ENCODE measurements around the gene ADARB2. TPM values are rescaled to one million over a fixed set of nuclear protein-coding genes. Genes with fewer than 3 reads are reported as not detected.

Gene ADARB2
- total RNA-seq, 1 donor from 2014 or later = not detected

- DNase-seq (ENCODE audit: low spot score) = no peak
Measured at GRCh38 chr10:1686491-1686749, 50.9 kb downstream of the ADARB2 start.

- no peak for DNase-seq (ENCODE audit: low spot score)
Measured at GRCh38 chr10:1685699-1686490, 51.4 kb downstream of the ADARB2 start.

GRCh38 chr10:1684991-1685390 lies 52.3 kb downstream of the ADARB2 start:
- DNase-seq (ENCODE audit: low spot score) = no peak

GRCh38 chr10:1683649-1684048 lies 53.7 kb downstream of the ADARB2 start:
- no peak for DNase-seq (ENCODE audit: low spot score)

- DNase-seq (ENCODE audit: low spot score) = no peak
Measured at GRCh38 chr10:1679821-1680650, 57.3 kb downstream of the ADARB2 start.

GRCh38 chr10:1678084-1678483 lies 59.2 kb downstream of the ADARB2 start:
- DNase-seq (ENCODE audit: low spot score) = no peak

- DNase-seq (ENCODE audit: low spot score) = no peak
Measured at GRCh38 chr10:1677307-1677939, 59.9 kb downstream of the ADARB2 start.

GRCh38 chr10:1674501-1674900 lies 62.8 kb downstream of the ADARB2 start:
- no peak for DNase-seq (ENCODE audit: low spot score)

GRCh38 chr10:1673568-1674345 lies 63.6 kb downstream of the ADARB2 start:
- no peak for DNase-seq (ENCODE audit: low spot score)

GRCh38 chr10:1672001-1672781 lies 65.1 kb downstream of the ADARB2 start:
- no peak for DNase-seq (ENCODE audit: low spot score)

- no peak for DNase-seq (ENCODE audit: low spot score)
Measured at GRCh38 chr10:1671366-1672000, 65.8 kb downstream of the ADARB2 start.

GRCh38 chr10:1670541-1671365 lies 66.6 kb downstream of the ADARB2 start:
- DNase-seq (ENCODE audit: low spot score) = no peak

GRCh38 chr10:1669433-1669832 lies 67.9 kb downstream of the ADARB2 start:
- no peak for DNase-seq (ENCODE audit: low spot score)

GRCh38 chr10:1668399-1668798 lies 68.9 kb downstream of the ADARB2 start:
- DNase-seq (ENCODE audit: low spot score) = no peak

GRCh38 chr10:1667392-1667791 lies 69.9 kb downstream of the ADARB2 start:
- no peak for DNase-seq (ENCODE audit: low spot score)

GRCh38 chr10:1666147-1666546 lies 71.2 kb downstream of the ADARB2 start:
- DNase-seq (ENCODE audit: low spot score) = no peak

GRCh38 chr10:1665681-1666080 lies 71.6 kb downstream of the ADARB2 start:
- DNase-seq (ENCODE audit: low spot score) = no peak

GRCh38 chr10:1665021-1665661 lies 72.2 kb downstream of the ADARB2 start:
- DNase-seq (ENCODE audit: low spot score) = no peak

- no peak for DNase-seq (ENCODE audit: low spot score)
Measured at GRCh38 chr10:1664333-1664964, 72.9 kb downstream of the ADARB2 start.

Measured in umbilical cord (tissue), 2 donors.